ENCODE results near the gene TSC2.
"Not testable (repeated sequence)": the region's sequence is repeated elsewhere in the genome, so short reads cannot be mapped to it uniquely, and the experiment has no call there.

GRCh38 chr16:2097689-2098088, 49.9 kb downstream of the TSC2 start:
- TF ChIP-seq CTCF (IDR thresholded peaks at IDR 0.05; ENCODE audit: low read depth, low read length); EZH2phosphoT487 (IDR thresholded peaks at IDR 0.05; ENCODE audit: low read depth): not testable (repeated sequence)

All from OCI-LY3 (cell line).